GM23338 (cell line): ENCODE data around the gene ELOVL2. TPM values are rescaled to one million over a fixed set of nuclear protein-coding genes. Genes with fewer than 3 reads are reported as not detected.

ENCODE experiments used
- ATAC-seq: fragments of 200-7000 bp; cut with Tn5 transposase; 3 replicates; pipeline ENCODE4 v1.9.1; 2020
- DNase-seq: peaks from one replicate; pipeline ENCODE4 v3.0.0-alpha.2; 2015; ENCODE audit warnings: low spot score
- H2AFZ ChIP-seq: fragments of 200-600 bp; sonication (generic); 2 replicates; pipeline ENCODE4 v1.8.0; 2016; ENCODE audit warnings: antibody characterized with exemption, mild to moderate bottlenecking, moderate library complexity
- H3F3A ChIP-seq: fragments of 200-600 bp; sonication (generic); replicated peaks from 2 replicates; pipeline ENCODE4 v1.8.0; 2017; ENCODE audit warnings: antibody characterized with exemption, mixed run types, low read depth
- H3K27ac ChIP-seq: fragments of 200-600 bp; sonication (generic); 2 replicates; pipeline ENCODE4 v1.6.1; 2016; ENCODE audit warnings: low read depth
- H3K27me3 ChIP-seq: fragments of 200-600 bp; sonication (generic); 2 replicates; pipeline ENCODE4 v1.8.0; 2016; ENCODE audit warnings: mild to moderate bottlenecking, mixed run types, moderate library complexity; ENCODE audit not compliant: insufficient read depth
- H3K36me3 ChIP-seq: fragments of 200-600 bp; sonication (generic); 2 replicates; pipeline ENCODE4 v1.8.0; 2016; ENCODE audit warnings: mild to moderate bottlenecking; ENCODE audit not compliant: insufficient read depth
- H3K4me1 ChIP-seq: fragments of 200-600 bp; sonication (generic); 2 replicates; pipeline ENCODE4 v1.8.0; 2016; ENCODE audit warnings: mild to moderate bottlenecking, moderate library complexity; ENCODE audit not compliant: insufficient read depth
- H3K4me2 ChIP-seq: fragments of 200-600 bp; sonication (generic); 2 replicates; pipeline ENCODE4 v1.7.1; 2017; ENCODE audit warnings: mixed run types
- H3K4me3 ChIP-seq: fragments of 200-600 bp; sonication (generic); 2 replicates; pipeline ENCODE4 v1.6.1; 2016; ENCODE audit warnings: mixed run types
- H3K79me2 ChIP-seq: fragments of 200-600 bp; sonication (generic); replicated peaks from 2 replicates; pipeline ENCODE4 v1.8.0; 2017; ENCODE audit warnings: mild to moderate bottlenecking; ENCODE audit not compliant: insufficient read depth
- H3K9me2 ChIP-seq: fragments of 200-600 bp; sonication (generic); 2 replicates; pipeline ENCODE4 v1.8.0; 2017; ENCODE audit not compliant: insufficient read depth
- H4K20me1 ChIP-seq: fragments of 200-600 bp; sonication (generic); replicated peaks from 2 replicates; pipeline ENCODE4 v1.8.0; 2017; ENCODE audit warnings: mild to moderate bottlenecking; ENCODE audit not compliant: insufficient read depth
- H3K27ac Mint-ChIP-seq: 2 replicates; pipeline ENCODE4 v1.8.0; 2020; ENCODE audit warnings: inconsistent platforms, mild to moderate bottlenecking, moderate library complexity, mixed read lengths
- H3K27me3 Mint-ChIP-seq: 3 replicates; pipeline ENCODE4 v1.8.0; 2022; ENCODE audit warnings: low read depth, mild to moderate bottlenecking, moderate library complexity, mixed read lengths, inconsistent platforms; ENCODE audit not compliant: insufficient read depth, poor library complexity
- H3K36me3 Mint-ChIP-seq: 3 replicates; pipeline ENCODE4 v1.8.0; 2021; ENCODE audit warnings: low read depth, mild to moderate bottlenecking, inconsistent platforms, moderate library complexity, mixed read lengths
- H3K4me1 Mint-ChIP-seq: 3 replicates; pipeline ENCODE4 v1.8.0; 2020; ENCODE audit warnings: mild to moderate bottlenecking, inconsistent platforms, mixed read lengths
- H3K4me3 Mint-ChIP-seq: 3 replicates; pipeline ENCODE4 v1.8.0; 2021; ENCODE audit warnings: moderate library complexity, mild to moderate bottlenecking, inconsistent platforms, mixed read lengths
- H3K9me3 Mint-ChIP-seq: 3 replicates; pipeline ENCODE4 v1.8.0; 2020; ENCODE audit warnings: moderate library complexity, mild to moderate bottlenecking, inconsistent platforms, mixed read lengths
- CREB1 ChIP-seq: fragments of 250-450 bp; sonication (Bioruptor Pico); IDR thresholded peaks from 2 replicates; pipeline ENCODE4 v1.5.0; 2020; ENCODE audit warnings: low read depth, mild to moderate bottlenecking, moderate library complexity
- CTCF ChIP-seq, 2 experiments: fragments of 200-600 bp in 1 of 2; sonication (generic) in 1 of 2; conservative IDR thresholded peaks; 2 replicates each; pipeline versions ENCODE4 v1.5.1 to v1.6.1; 2016 to 2017; ENCODE audit warnings: antibody characterized with exemption in 2 of 2, low read depth in 2 of 2, mild to moderate bottlenecking in 2 of 2, moderate library complexity in 1 of 2
- ETS1 ChIP-seq: IDR thresholded peaks from 2 replicates; pipeline ENCODE4 v1.6.1; 2016; ENCODE audit warnings: antibody characterized with exemption
- EZH2 ChIP-seq: fragments of 200-600 bp; sonication (generic); IDR thresholded peaks from one replicate; pipeline ENCODE4 v1.8.0; 2017; ENCODE audit warnings: antibody characterized with exemption, mild to moderate bottlenecking, low read depth; ENCODE audit not compliant: unreplicated experiment
- EZH2phosphoT487 ChIP-seq: fragments of 200-600 bp; sonication (generic); IDR thresholded peaks from one replicate; pipeline ENCODE4 v1.8.1; 2018; ENCODE audit warnings: antibody characterized with exemption; ENCODE audit not compliant: unreplicated experiment
- JUNB ChIP-seq: IDR thresholded peaks from one replicate; pipeline ENCODE4 v1.6.1; 2016; ENCODE audit warnings: antibody characterized with exemption; ENCODE audit not compliant: unreplicated experiment
- NANOG ChIP-seq: IDR thresholded peaks from 2 replicates; pipeline ENCODE4 v1.6.1; 2016; ENCODE audit warnings: antibody characterized with exemption, borderline replicate concordance
- POLR2AphosphoS5 ChIP-seq: IDR thresholded peaks from 2 replicates; pipeline ENCODE4 v1.6.1; 2016; ENCODE audit warnings: antibody characterized with exemption, low read depth
- REST ChIP-seq: IDR thresholded peaks from one replicate; pipeline ENCODE4 v1.6.1; 2018; ENCODE audit warnings: antibody characterized with exemption; ENCODE audit not compliant: unreplicated experiment
- STAT1 ChIP-seq: IDR thresholded peaks from one replicate; pipeline ENCODE4 v1.6.1; 2016; ENCODE audit warnings: antibody characterized with exemption; ENCODE audit not compliant: unreplicated experiment
- ZNF114 ChIP-seq: fragments of 250-450 bp; sonication (Bioruptor Pico); IDR thresholded peaks from 2 replicates; pipeline ENCODE4 v1.5.0; 2020; ENCODE audit warnings: mild to moderate bottlenecking, moderate library complexity
- ZNF331 ChIP-seq: fragments of 250-450 bp; sonication (Bioruptor Pico); IDR thresholded peaks from 2 replicates; pipeline ENCODE4 v1.5.0; 2020; ENCODE audit warnings: low read depth, mild to moderate bottlenecking, moderate library complexity
- ZNF462 ChIP-seq: fragments of 250-450 bp; sonication (Bioruptor Pico); IDR thresholded peaks from 2 replicates; pipeline ENCODE4 v1.5.0; 2020; ENCODE audit warnings: mild to moderate bottlenecking, moderate library complexity
- polyA plus RNA-seq: library from polyadenylated mRNA; unstranded; fragments of >200 nt; fragmentation: Nextera tagmentation; extraction: Ambion mirVana; gene quantifications from 2 replicates; pipeline ENCODE4 v1.2.1, GENCODE V29; 2016
- total RNA-seq: library from RNA; depleted of rRNA; stranded (reverse); fragments of >200 nt; shearing (Covaris generic); gene quantifications from 2 replicates; pipeline ENCODE4 v1.2.3, GENCODE V29; 2014

The ELOVL2 gene
- total and polyA plus RNA-seq, 2 experiments from 2014 or later = 1.2 to 1.6 TPM

GRCh38 chr6:10968776-10969175, 75.3 kb downstream of the ELOVL2 start:
- H3K9me2 ChIP-seq = no peaks in the 10 kb centered on the region
- peaks cover 18% of the 10 kb centered on the region for H3K27me3 ChIP-seq
- DNase-seq = no peak
- H3F3A ChIP-seq = no peaks in the 10 kb centered on the region
- H3K4me3 ChIP-seq = no peak overlapping the region
- H3K27ac Mint-ChIP-seq = no peak overlapping the region
- H3K27me3 Mint-ChIP-seq = peaks cover 14% of the 10 kb centered on the region
- H4K20me1 ChIP-seq = no peaks in the 10 kb centered on the region
- TF ChIP-seq CTCF (conservative IDR thresholded peaks at IDR 0.05; ENCODE audit: low read depth in 2 of 2) (no peak), NANOG (no peak), EZH2phosphoT487 (no peak), CREB1 (no peak), REST (no peak), JUNB (no peak), ZNF331 (no peak), ETS1 (no peak), STAT1 (no peak), ZNF462 (no peak), POLR2AphosphoS5 (no peak), ZNF114 (no peak), EZH2 (no peak)
- H3K36me3 Mint-ChIP-seq = peaks cover 25% of the 10 kb centered on the region; the same call in 2 of the 3 replicates
- no peaks in the 10 kb centered on the region for H3K4me1 Mint-ChIP-seq
- no peak overlapping the region for H3K4me2 ChIP-seq
- H3K36me3 ChIP-seq = peaks cover 3% of the 10 kb centered on the region; the same call in 1 of the 2 replicates
- peaks cover 6% of the 10 kb centered on the region; the same call in 2 of the 3 replicates for H3K9me3 Mint-ChIP-seq
- no peak for ATAC-seq
- H3K79me2 ChIP-seq = no peaks in the 10 kb centered on the region
- no peak overlapping the region for H3K4me3 Mint-ChIP-seq
- no peak overlapping the region for H2AFZ ChIP-seq
- H3K27ac ChIP-seq = no peak overlapping the region
- no peaks in the 10 kb centered on the region for H3K4me1 ChIP-seq
